Effector memory CD8-positive, alpha-beta T cell (primary cell): ENCODE results near the gene SBK2.

Source experiments
- ATAC-seq: fragments of 150-1000 bp; cut with Tn5 transposase; replicated peaks from 2 replicates; pipeline ENCODE4 v1.10.0; 2021; ENCODE audit warnings: mild to moderate bottlenecking, moderate library complexity
- DNase-seq, 3 experiments: peaks; one replicate each; pipeline ENCODE4 v3.0.0; 2021
- H3K27ac Mint-ChIP-seq, 2 donors: one replicate each; pipeline ENCODE4 v1.8.0; 2022; ENCODE audit warnings: mild to moderate bottlenecking in 2 of 2, mixed read lengths in 2 of 2, moderate library complexity in 2 of 2
- H3K27me3 Mint-ChIP-seq, 2 donors: one replicate each; pipeline ENCODE4 v1.8.0; 2022; ENCODE audit warnings: mixed read lengths in 2 of 2
- H3K36me3 Mint-ChIP-seq: one replicate; pipeline ENCODE4 v1.8.0; 2022; ENCODE audit warnings: mild to moderate bottlenecking, moderate library complexity, mixed read lengths; ENCODE audit not compliant: insufficient read depth
- H3K4me1 Mint-ChIP-seq, 2 donors: one replicate each; pipeline ENCODE4 v1.8.0; 2022; ENCODE audit warnings: low read depth in 2 of 2, mixed read lengths in 2 of 2
- H3K4me3 Mint-ChIP-seq, 2 donors: one replicate each; pipeline ENCODE4 v1.8.0; 2022; ENCODE audit warnings: mild to moderate bottlenecking in 2 of 2, mixed read lengths in 2 of 2, moderate library complexity in 2 of 2
- H3K9me3 Mint-ChIP-seq, 2 donors: one replicate each; pipeline ENCODE4 v1.8.0; 2022; ENCODE audit warnings: mixed read lengths in 2 of 2

SBK2 gene

DNA sequence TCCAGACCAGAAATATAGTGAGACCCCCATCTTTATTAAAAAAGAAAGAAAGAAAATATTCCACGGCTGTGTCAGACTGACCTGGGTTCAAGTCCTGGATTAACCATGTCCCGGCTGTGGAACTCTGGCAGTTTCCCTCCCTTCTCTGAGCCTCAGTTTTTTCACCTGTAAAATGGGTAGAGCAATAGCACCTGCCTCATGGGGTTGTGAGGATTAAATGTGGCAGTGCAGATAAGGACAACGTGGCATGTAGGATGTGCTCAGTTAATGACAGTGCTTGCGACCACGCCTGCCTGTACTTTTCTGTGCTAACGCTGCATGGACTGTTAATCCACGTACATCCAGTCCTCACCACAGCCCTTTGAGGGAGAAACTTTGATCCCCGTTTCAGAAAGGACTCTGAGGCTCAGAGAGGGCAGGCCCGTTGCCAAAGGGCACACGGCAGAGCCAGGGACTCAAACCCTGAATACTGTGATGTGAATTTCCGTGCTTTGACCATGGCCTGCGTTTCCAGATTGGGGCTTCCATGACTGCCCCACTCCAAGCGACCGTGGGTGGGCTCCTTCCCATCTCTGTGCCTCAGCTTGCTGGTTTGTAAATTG, 16.1 kb downstream of the SBK2 start:
- H3K9me3 Mint-ChIP-seq = no peaks in the 10 kb centered on the region
- DNase-seq (no peak), ATAC-seq (no peak)
- no peaks in the 10 kb centered on the region for H3K27me3 Mint-ChIP-seq
- peaks cover 4% of the 10 kb centered on the region for H3K36me3 Mint-ChIP-seq
- H3K27ac Mint-ChIP-seq = no peak overlapping the region
- H3K4me3 Mint-ChIP-seq = no peak overlapping the region
- peaks cover 3 to 4% of the 10 kb centered on the region in 2 donors for H3K4me1 Mint-ChIP-seq

- H3K27ac Mint-ChIP-seq = no peak overlapping the region
- ATAC-seq (no peak), DNase-seq (no peak)
- no peak overlapping the region for H3K4me3 Mint-ChIP-seq
- peaks cover 3 to 4% of the 10 kb centered on the region in 2 donors for H3K4me1 Mint-ChIP-seq
- H3K27me3 Mint-ChIP-seq = no peaks in the 10 kb centered on the region
- H3K9me3 Mint-ChIP-seq = no peaks in the 10 kb centered on the region
- peaks cover 4% of the 10 kb centered on the region for H3K36me3 Mint-ChIP-seq
Measured at GRCh38 chr19:55519451-55520311, 17.3 kb downstream of the SBK2 start.

GRCh38 chr19:55516878-55517620, 19.9 kb downstream of the SBK2 start:
- peak overlapping the region; percentile 76 to 79 for H3K27ac Mint-ChIP-seq
- H3K4me3 Mint-ChIP-seq = peak overlapping the region; percentile 65 to 71
- no peaks in the 10 kb centered on the region for H3K9me3 Mint-ChIP-seq
- H3K36me3 Mint-ChIP-seq = peaks cover 4% of the 10 kb centered on the region
- peaks cover 12 to 21% of the 10 kb centered on the region in 2 donors for H3K27me3 Mint-ChIP-seq
- H3K4me1 Mint-ChIP-seq = peaks cover 3 to 4% of the 10 kb centered on the region in 2 donors
- DNase-seq = peak; percentile 86 to 89 (median 87)
- ATAC-seq = peak; percentile 100

- no peaks in the 10 kb centered on the region for H3K9me3 Mint-ChIP-seq
- DNase-seq (no peak), ATAC-seq (no peak)
- H3K4me1 Mint-ChIP-seq = peaks cover 9 to 11% of the 10 kb centered on the region in 2 donors
- H3K27me3 Mint-ChIP-seq = peaks cover 37 to 39% of the 10 kb centered on the region in 2 donors
- no peak overlapping the region for H3K27ac Mint-ChIP-seq
- peaks cover 4% of the 10 kb centered on the region for H3K36me3 Mint-ChIP-seq
- no peak overlapping the region for H3K4me3 Mint-ChIP-seq
Measured at GRCh38 chr19:55508120-55508519, 28.8 kb downstream of the SBK2 start.

DNA sequence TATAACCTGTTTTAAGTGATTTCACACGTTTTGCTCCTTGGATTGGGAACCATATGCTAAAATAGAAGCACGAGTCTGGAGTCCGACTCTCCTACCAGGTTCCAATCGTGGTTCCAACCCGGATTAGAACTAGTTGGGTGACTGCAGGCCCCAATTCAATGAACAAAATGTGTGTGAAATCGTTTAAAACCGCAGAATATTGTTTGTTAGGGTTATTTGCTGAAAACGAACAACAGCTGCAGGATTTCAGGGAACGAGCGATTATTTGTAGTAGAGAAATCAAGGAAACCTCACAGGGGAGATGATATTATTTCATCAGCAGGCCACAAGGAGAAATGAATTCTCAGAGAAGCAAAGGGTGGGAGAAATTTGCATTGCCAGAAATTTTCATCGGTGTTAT, 32.0 kb downstream of the SBK2 start:
- Mint-ChIP-seq H3K27me3 (peaks cover 12 to 15% of the 10 kb centered on the region in 2 donors), H3K4me3 (no peak overlapping the region), H3K36me3 (peaks cover 3% of the 10 kb centered on the region), H3K27ac (no peak overlapping the region), H3K4me1 (peaks cover 9 to 13% of the 10 kb centered on the region in 2 donors), H3K9me3 (no peaks in the 10 kb centered on the region)
- no peak for ATAC-seq
- DNase-seq = no peak

DNA sequence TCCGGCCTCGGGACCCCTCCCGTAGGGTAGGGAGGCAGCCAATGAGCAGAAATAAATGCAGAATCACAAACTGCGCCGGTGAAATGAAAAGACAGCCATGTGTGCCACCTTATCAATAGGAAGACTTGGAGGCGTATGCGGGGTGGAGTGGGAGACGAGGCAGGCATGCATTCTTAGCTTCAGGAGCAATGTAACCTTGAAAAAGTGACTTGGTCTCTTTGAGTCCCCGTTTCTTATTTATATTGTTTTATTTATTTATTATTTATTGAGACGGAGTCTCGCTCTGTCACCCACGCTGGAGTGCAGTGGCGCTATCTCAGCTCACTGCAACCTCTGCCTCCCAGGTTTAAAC, 32.7 kb downstream of the SBK2 start:
- no peak for DNase-seq
- H3K4me3 Mint-ChIP-seq = peak overlapping the region; percentile 77 to 87
- H3K27me3 Mint-ChIP-seq = peaks cover 12% of the 10 kb centered on the region in 2 donors
- H3K36me3 Mint-ChIP-seq = peaks cover 3% of the 10 kb centered on the region
- no peaks in the 10 kb centered on the region for H3K9me3 Mint-ChIP-seq
- H3K4me1 Mint-ChIP-seq = peaks cover 9 to 13% of the 10 kb centered on the region in 2 donors
- peak overlapping the region; percentile 83 to 89 for H3K27ac Mint-ChIP-seq
- no peak for ATAC-seq

DNA sequence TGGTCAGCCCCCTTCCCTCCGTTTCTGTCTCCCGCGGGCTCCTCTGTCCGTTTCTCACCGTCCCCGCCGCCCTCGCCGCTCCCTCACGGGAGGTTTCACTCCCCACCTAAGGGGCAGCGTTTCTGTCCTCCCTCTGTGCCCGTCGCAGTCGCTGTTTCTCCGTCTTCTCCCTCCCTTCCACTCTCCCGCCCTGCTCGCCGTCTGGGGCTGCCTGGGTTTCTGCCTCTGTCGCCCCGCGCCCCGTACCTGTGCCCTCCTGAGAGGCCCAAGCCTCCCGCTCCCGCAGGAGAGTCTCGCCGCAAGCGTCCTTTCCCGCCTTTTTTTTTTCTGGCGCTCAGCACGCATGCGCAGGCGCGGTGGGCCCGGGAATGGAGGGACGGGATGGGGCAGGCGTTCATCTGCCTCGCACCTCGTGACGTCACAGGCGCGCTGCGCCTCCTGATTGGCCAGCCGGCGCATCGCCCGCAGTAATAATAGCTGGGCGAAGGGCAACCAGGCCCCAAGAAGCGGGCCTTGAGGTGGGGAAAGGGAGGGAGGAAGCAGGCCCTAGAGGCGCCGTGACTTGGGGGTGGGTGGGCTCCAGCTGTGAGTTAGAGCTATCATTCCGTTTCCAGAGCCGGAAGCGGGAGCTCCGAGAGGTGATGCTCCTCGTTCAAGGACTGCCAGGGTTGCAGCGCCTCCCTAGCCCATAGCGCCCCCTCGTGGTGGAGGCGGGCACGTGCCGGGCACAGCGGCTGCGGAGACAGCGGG, 33.3 kb downstream of the SBK2 start:
- peak; percentile 95 for ATAC-seq
- Mint-ChIP-seq H3K9me3 (no peaks in the 10 kb centered on the region), H3K36me3 (peaks cover 3% of the 10 kb centered on the region), H3K4me1 (peaks cover 9 to 13% of the 10 kb centered on the region in 2 donors), H3K27ac (peak overlapping the region; percentile 83 to 89), H3K27me3 (peaks cover 9 to 12% of the 10 kb centered on the region in 2 donors), H3K4me3 (peak overlapping the region; percentile 77 to 87)
- DNase-seq = peak; percentile 93 to 95 (median 94)

- peaks cover 8 to 9% of the 10 kb centered on the region in 2 donors for H3K27me3 Mint-ChIP-seq
- peak overlapping the region; percentile 83 to 89 for H3K27ac Mint-ChIP-seq
- peak overlapping the region; percentile 77 to 87 for H3K4me3 Mint-ChIP-seq
- H3K4me1 Mint-ChIP-seq = peaks cover 9 to 13% of the 10 kb centered on the region in 2 donors
- ATAC-seq (no peak), DNase-seq (no peak)
- peaks cover 3% of the 10 kb centered on the region for H3K36me3 Mint-ChIP-seq
- no peaks in the 10 kb centered on the region for H3K9me3 Mint-ChIP-seq
Measured at GRCh38 chr19:55503157-55503501, 33.8 kb downstream of the SBK2 start.

- ATAC-seq (no peak), DNase-seq (no peak)
- Mint-ChIP-seq H3K27ac (peak overlapping the region in 1 of 2 donors; percentile 83), H3K4me3 (peak overlapping the region in 1 of 2 donors; percentile 4), H3K9me3 (no peaks in the 10 kb centered on the region), H3K36me3 (peaks cover 3% of the 10 kb centered on the region), H3K4me1 (peaks cover 9 to 13% of the 10 kb centered on the region in 2 donors), H3K27me3 (peaks cover under 1 to 2% of the 10 kb centered on the region in 2 donors)
Measured at GRCh38 chr19:55502197-55502952, 34.6 kb downstream of the SBK2 start.

DNA sequence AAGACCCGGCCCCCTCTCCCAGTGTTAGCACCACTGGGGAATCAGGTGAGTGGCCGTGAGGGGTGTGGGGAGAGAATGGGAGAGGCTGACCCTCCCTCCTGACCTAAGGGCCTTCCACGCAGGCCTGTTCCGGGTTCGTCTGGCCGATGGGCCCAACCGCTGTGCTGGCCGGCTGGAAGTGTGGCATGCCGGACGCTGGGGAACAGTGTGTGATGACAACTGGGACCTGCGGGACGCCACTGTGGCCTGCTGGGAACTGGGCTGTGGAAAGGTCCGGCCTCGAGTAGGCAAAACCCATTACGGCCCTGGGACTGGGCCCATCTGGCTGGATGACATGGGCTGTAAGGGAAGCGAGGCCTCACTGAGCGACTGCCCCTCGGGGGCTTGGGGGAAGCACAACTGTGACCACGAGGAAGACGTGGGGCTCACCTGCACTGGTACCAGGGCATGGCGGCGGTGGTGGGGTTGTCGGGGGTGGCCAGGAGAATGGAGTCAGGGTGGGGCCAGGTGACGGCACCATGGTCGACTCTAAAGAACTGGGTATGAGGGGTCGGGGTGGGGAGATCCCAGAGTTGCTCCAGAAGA, 36.5 kb downstream of the SBK2 start:
- H3K4me3 Mint-ChIP-seq = no peak overlapping the region
- no peak for DNase-seq
- H3K9me3 Mint-ChIP-seq = no peaks in the 10 kb centered on the region
- no peaks in the 10 kb centered on the region for H3K27me3 Mint-ChIP-seq
- H3K4me1 Mint-ChIP-seq = peaks cover 9 to 13% of the 10 kb centered on the region in 2 donors
- H3K36me3 Mint-ChIP-seq = peaks cover 3% of the 10 kb centered on the region
- H3K27ac Mint-ChIP-seq = no peak overlapping the region
- no peak for ATAC-seq

DNA sequence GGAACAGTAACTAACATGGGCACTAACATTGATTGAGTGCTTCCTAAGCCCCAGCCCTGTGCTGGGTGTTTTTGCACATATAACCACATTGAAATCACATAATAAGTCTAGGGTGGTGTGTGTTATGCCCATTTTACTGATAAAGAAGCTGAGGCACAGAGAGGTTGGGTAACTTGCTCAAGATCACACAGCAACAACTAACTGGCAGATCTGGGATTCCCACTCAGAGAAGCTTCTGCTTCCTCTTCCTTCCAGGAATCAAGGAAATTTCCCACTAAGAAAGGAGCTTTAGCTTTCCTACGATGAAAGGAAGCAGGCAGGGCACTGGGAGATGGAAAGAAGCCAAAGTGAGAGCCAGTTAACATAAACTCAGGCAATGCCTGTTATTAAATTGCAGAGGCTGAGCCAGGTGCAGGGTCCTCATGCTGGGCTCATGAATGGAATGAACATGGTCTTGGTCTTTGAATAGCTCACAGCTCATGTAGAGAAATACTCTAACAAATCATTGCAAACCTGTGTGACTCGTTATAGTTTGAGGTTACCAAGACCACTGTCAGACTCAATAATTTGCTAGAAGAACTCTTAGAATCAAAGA, 38.6 kb downstream of the SBK2 start:
- H3K27ac Mint-ChIP-seq = no peak overlapping the region
- no peaks in the 10 kb centered on the region for H3K9me3 Mint-ChIP-seq
- peaks cover 0 to 10% of the 10 kb centered on the region in 2 donors for H3K27me3 Mint-ChIP-seq
- no peak for DNase-seq
- peaks cover 3 to 4% of the 10 kb centered on the region in 2 donors for H3K4me1 Mint-ChIP-seq
- H3K4me3 Mint-ChIP-seq = no peak overlapping the region
- ATAC-seq = no peak
- peaks cover 3% of the 10 kb centered on the region for H3K36me3 Mint-ChIP-seq

GRCh38 chr19:55497763-55498162, 39.2 kb downstream of the SBK2 start:
- H3K4me1 Mint-ChIP-seq = peaks cover 0 to 1% of the 10 kb centered on the region in 2 donors
- no peak for DNase-seq
- no peak overlapping the region for H3K27ac Mint-ChIP-seq

More at GRCh38 chr19:55497763-55498162, 39.2 kb downstream of the SBK2 start:
- Mint-ChIP-seq H3K36me3 (no peaks in the 10 kb centered on the region), H3K27me3 (peaks cover 5 to 16% of the 10 kb centered on the region in 2 donors), H3K9me3 (no peaks in the 10 kb centered on the region), H3K4me3 (no peak overlapping the region)
- ATAC-seq = no peak
